Mucosa of descending colon (tissue), 3 donors: ENCODE data around the gene BCL11A. TPM values are rescaled to one million over a fixed set of nuclear protein-coding genes. Genes with fewer than 3 reads are reported as not detected.

Experiments
- ATAC-seq: fragments of 200-7000 bp; cut with Tn5 transposase; one replicate; pipeline ENCODE4 v1.9.1; 2020; ENCODE audit warnings: mild to moderate bottlenecking, moderate library complexity
- DNase-seq, 3 donors: peaks; one replicate each; pipeline ENCODE4 v3.0.0-alpha.2; 2020
- H3K36me3 ChIP-seq: fragments of 200-600 bp; one replicate; pipeline ENCODE4 v1.8.0; 2021; ENCODE audit warnings: low read depth, mild to moderate bottlenecking
- H3K4me1 ChIP-seq: fragments of 200-600 bp; one replicate; pipeline ENCODE4 v1.8.0; 2021; ENCODE audit warnings: low read depth, mild to moderate bottlenecking
- H3K4me3 ChIP-seq: fragments of 200-600 bp; one replicate; pipeline ENCODE4 v1.8.0; 2021; ENCODE audit warnings: mild to moderate bottlenecking
- H3K9me3 ChIP-seq: fragments of 200-600 bp; one replicate; pipeline ENCODE4 v1.8.0; 2021; ENCODE audit warnings: mild to moderate bottlenecking
- intact Hi-C, 2 donors: fragments of 100-400 bp; cut with DNase I in 1 of 2; cut with micrococcal nuclease in 1 of 2; formaldehyde crosslinking; loops; one replicate each; pipeline versions ENCODE4 v1.11.0 to v1.11.1; 2022; cut with DNase I, micrococcal nuclease
- total RNA-seq, 3 donors: library from RNA; stranded (reverse); fragmentation: NEBNext Ultra II Directional in 2 of 3; extraction: Animal tissue kit (Norgen Biotek cat#: 25700) in 2 of 3; gene quantifications; one replicate each; pipeline versions ENCODE4 v1.2.1 to v1.2.4, GENCODE V29; 2021 to 2023
- TF ChIP-seq, protein P1 (sequence below): fragments of 200-600 bp; IDR thresholded peaks from one replicate; pipeline ENCODE4 v1.8.0; 2022; ENCODE audit warnings: antibody characterized with exemption, mild to moderate bottlenecking
- donor health status: DM: no; HTN: no; CAD: no; lungs with moderate emphysema.
- donor health status: DM: no; HTN: no; CAD: no.
- donor health status: DM: no; HTN: yes; CAD: no.

Gene BCL11A
- total RNA-seq, 3 donors from 2014 or later = 22.8 to 59.6 (median 40.7) TPM

DNA sequence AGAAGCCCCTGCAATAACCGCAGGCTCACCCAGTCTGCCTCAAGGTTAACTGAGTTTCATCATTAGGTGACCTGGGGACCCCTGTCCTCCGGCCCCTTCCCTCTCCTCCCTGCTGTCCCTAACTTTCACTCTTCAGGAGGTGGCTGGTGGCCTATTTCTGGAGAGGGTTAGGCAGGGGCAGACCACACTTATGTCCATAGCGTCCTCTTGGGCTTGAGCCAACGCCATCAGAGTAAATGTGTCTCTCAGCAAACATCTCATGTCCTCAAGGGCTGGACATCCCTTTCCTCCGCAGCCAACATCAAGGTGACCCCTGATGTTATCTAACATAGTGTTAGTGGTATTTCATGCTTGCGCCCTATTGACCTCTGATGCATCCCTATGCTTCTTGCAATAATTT is 114.8 kb downstream of the BCL11A start:
- H3K4me1 ChIP-seq = no peaks in the 10 kb centered on the region
- ATAC-seq = no peak

DNA sequence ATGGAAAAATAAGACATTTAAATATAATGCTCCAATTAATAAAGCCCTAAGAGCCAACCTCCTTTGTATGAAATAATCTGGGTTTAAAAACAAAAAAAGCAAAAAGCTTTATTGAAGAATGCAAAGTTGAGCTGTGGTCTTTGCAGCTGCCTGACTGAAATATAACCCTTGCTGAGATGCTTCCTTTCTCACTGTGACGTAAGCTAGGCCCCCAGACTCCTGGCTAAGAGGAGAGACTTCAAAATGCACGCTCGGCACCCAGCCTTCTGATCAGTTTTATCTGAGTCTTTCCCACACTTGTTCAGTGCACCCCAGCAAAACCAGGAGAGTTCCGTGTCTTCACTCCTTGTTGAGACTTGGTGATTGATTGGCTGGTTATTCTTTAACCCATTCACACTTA is 115.3 kb downstream of the BCL11A start:
- no peak overlapping the region for H3K4me3 ChIP-seq
- H3K9me3 ChIP-seq = no peaks in the 10 kb centered on the region
- TF ChIP-seq, protein P1, sequence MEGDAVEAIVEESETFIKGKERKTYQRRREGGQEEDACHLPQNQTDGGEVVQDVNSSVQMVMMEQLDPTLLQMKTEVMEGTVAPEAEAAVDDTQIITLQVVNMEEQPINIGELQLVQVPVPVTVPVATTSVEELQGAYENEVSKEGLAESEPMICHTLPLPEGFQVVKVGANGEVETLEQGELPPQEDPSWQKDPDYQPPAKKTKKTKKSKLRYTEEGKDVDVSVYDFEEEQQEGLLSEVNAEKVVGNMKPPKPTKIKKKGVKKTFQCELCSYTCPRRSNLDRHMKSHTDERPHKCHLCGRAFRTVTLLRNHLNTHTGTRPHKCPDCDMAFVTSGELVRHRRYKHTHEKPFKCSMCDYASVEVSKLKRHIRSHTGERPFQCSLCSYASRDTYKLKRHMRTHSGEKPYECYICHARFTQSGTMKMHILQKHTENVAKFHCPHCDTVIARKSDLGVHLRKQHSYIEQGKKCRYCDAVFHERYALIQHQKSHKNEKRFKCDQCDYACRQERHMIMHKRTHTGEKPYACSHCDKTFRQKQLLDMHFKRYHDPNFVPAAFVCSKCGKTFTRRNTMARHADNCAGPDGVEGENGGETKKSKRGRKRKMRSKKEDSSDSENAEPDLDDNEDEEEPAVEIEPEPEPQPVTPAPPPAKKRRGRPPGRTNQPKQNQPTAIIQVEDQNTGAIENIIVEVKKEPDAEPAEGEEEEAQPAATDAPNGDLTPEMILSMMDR = no peak
- ATAC-seq (no peak), DNase-seq (no peak)
- intact Hi-C loops = no loop called here
- H3K36me3 ChIP-seq = no peaks in the 10 kb centered on the region
- no peaks in the 10 kb centered on the region for H3K4me1 ChIP-seq

More for the DNA sequence above, 114.8 kb downstream of the BCL11A start:
- DNase-seq = no peak
- Histone ChIP-seq H3K4me3 (no peak overlapping the region), H3K36me3 (no peaks in the 10 kb centered on the region), H3K9me3 (no peaks in the 10 kb centered on the region)
- TF ChIP-seq, protein P1 = no peak
- intact Hi-C loops = no loop called here

DNA sequence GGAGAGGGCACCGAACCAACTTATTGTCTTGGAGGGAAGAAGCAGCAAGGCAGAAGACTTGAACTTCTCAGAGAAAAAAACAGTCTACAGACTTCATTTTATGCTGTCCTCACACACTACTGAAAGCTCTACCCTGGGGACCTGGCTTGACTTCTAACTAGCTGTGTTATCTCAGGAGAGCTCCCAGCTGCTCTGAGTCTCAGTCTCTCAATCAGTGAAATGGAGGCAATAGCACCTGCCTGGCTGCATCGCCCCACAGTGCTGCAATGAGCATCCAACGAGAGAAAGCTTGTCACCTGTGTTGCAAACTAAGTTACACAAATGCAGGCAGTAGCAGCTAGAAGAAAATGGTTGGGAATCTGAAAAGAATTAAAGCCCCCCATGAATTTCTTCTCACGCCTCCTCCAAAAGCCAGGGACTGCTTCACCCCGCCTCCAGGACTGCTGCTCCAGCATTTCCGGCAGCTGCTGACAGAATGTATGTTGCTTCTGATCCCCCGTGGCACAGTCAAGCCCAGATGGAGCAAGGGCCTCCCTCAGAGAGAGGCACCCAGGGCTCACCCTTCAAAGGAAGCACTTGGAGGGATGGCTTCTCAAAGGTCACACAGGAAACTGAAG is 116.3 kb downstream of the BCL11A start:
- Histone ChIP-seq H3K4me1 (no peaks in the 10 kb centered on the region), H3K9me3 (no peaks in the 10 kb centered on the region), H3K36me3 (no peaks in the 10 kb centered on the region), H3K4me3 (no peak overlapping the region)
- TF ChIP-seq, protein P1 = no peak
- ATAC-seq (no peak), DNase-seq (no peak)
- intact Hi-C loops = no loop called here

DNA sequence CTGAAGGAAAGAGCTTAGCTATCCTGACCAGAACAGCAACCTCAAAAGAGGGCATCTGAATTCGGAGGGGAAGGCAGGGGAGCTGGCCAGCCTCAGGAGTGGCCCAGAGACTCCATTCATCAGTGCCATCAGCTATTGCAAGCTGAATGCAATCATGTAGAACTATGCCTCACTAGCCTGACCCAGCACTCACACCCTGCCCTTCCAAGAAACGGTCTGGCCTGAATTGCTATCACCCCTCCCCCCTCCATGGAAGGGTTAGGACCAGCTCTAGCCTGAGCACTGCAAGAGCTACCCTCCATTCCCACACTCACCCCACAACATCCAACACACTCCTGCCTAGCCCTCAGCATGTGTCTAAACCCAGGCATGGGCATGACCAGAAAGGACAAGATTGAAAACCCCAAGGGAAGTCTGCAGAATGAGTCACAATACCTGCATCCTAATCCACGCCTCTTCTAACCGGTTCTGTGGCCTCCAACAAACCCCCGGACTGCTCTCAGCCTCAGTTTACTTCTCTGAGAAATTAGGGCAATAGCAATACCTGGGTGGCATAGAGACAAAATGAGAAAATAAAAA is 120.3 kb downstream of the BCL11A start:
- Histone ChIP-seq H3K9me3 (no peaks in the 10 kb centered on the region), H3K4me1 (no peaks in the 10 kb centered on the region), H3K36me3 (no peaks in the 10 kb centered on the region), H3K4me3 (no peak overlapping the region)
- ATAC-seq = no peak
- intact Hi-C loops = no loop called here
- DNase-seq = no peak
- TF ChIP-seq, protein P1 = no peak

DNA sequence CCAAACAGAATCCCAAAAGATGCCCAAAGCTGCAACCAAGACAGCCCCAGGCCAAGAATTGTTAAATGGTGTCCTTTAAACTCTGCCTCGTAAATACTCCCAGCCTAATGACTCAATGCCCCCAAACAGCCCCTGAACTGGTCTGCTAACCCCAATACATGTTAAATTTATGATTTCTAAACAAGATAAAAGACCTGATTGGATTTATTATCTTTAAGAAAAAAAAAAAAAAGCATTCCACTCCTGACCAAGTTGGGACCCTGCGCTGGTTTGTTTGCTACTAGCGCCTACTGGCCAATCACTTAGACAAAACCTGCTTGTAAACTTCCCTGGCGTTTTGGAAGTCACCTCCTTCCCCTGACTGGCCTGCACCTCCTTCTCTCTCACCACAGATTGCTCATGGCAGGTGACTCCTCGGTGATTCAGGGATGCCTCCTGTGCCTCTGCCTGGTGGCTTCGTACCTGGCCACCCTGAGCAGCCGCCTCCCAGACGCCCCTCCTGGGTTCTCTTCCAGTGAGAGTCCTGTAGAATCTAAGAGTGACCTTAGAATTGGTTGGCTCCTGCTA is 121.3 kb downstream of the BCL11A start:
- Histone ChIP-seq H3K4me1 (no peaks in the 10 kb centered on the region), H3K36me3 (no peaks in the 10 kb centered on the region), H3K9me3 (no peaks in the 10 kb centered on the region), H3K4me3 (no peak overlapping the region)
- TF ChIP-seq, protein P1 = no peak
- ATAC-seq = no peak
- intact Hi-C loops = no loop called here
- DNase-seq = no peak
